ENCODE data around the gene PSME2. TPM values are rescaled to one million over a fixed set of nuclear protein-coding genes. Genes with fewer than 3 reads are reported as not detected.

Gene PSME2
- total RNA-seq, 4 donors from 2014 or later = 31.3 to 66.6 (median 47.5) TPM

GRCh38 chr14:24187539-24187915, 41.1 kb upstream of the PSME2 start:
- H3K36me3 ChIP-seq = peaks cover 45 to 50% of the 10 kb centered on the region in 2 donors
- H3K27ac ChIP-seq = no peak overlapping the region
- H3K4me1 ChIP-seq = peaks cover 8 to 13% of the 10 kb centered on the region in 2 donors
- TF ChIP-seq POLR2A (IDR thresholded peaks at IDR 0.05) = no peak
- no peak for TF ChIP-seq CTCF (IDR thresholded peaks at IDR 0.05)
- H3K9me3 ChIP-seq = no peaks in the 10 kb centered on the region
- 79 to 89% methylated on average over 2 of the region's 2 CpGs for WGBS, 2 donors
- intact Hi-C loops (cut with DNase I) = no loop called here
- H3K27me3 ChIP-seq = no peaks in the 10 kb centered on the region
- no peak for DNase-seq
- H3K4me3 ChIP-seq (replicated peaks in 1 of 3) = peak overlapping the region in 1 of 3 donors; percentile 43

GRCh38 chr14:24186831-24187538, 40.6 kb upstream of the PSME2 start:
- Histone ChIP-seq H3K9me3 (no peaks in the 10 kb centered on the region), H3K27ac (no peak overlapping the region), H3K4me1 (peaks cover 8 to 13% of the 10 kb centered on the region in 2 donors), H3K36me3 (peaks cover 39 to 45% of the 10 kb centered on the region in 2 donors), H3K27me3 (no peaks in the 10 kb centered on the region), H3K4me3 (replicated peaks in 1 of 3) (no peak overlapping the region)
- intact Hi-C loops (cut with DNase I) = no loop called here
- WGBS, 2 donors = 91 to 96% methylated on average over 9 to 10 of the region's 10 CpGs
- no peak for DNase-seq
- no peak for TF ChIP-seq POLR2A (IDR thresholded peaks at IDR 0.05)
- TF ChIP-seq CTCF (IDR thresholded peaks at IDR 0.05) = no peak

- intact Hi-C loops (cut with DNase I) = no loop called here
- no peaks in the 10 kb centered on the region for H3K9me3 ChIP-seq
- WGBS, 2 donors = 94 to 98% methylated on average over 10 to 11 of the region's 11 CpGs
- no peak overlapping the region for H3K4me3 ChIP-seq (replicated peaks in 1 of 3)
- no peaks in the 10 kb centered on the region for H3K27me3 ChIP-seq
- peaks cover 8 to 13% of the 10 kb centered on the region in 2 donors for H3K4me1 ChIP-seq
- TF ChIP-seq POLR2A (IDR thresholded peaks at IDR 0.05) (no peak), CTCF (IDR thresholded peaks at IDR 0.05) (no peak)
- peaks cover 32 to 46% of the 10 kb centered on the region in 2 donors for H3K36me3 ChIP-seq
- H3K27ac ChIP-seq = no peak overlapping the region
- no peak for DNase-seq
Observed at GRCh38 chr14:24185741-24186140, 39.3 kb upstream of the PSME2 start.

GRCh38 chr14:24185026-24185425, 38.6 kb upstream of the PSME2 start:
- Histone ChIP-seq H3K27me3 (no peaks in the 10 kb centered on the region), H3K9me3 (no peaks in the 10 kb centered on the region), H3K4me3 (replicated peaks in 1 of 3) (no peak overlapping the region), H3K27ac (no peak overlapping the region), H3K4me1 (peaks cover 8 to 20% of the 10 kb centered on the region in 2 donors), H3K36me3 (peaks cover 36 to 47% of the 10 kb centered on the region in 2 donors)
- WGBS, 2 donors = 96 to 99% methylated on average over 7 of the region's 7 CpGs
- DNase-seq = no peak
- TF ChIP-seq POLR2A (IDR thresholded peaks at IDR 0.05) (no peak), CTCF (IDR thresholded peaks at IDR 0.05) (no peak)
- intact Hi-C loops (cut with DNase I) = no loop called here

- Histone ChIP-seq H3K36me3 (peaks cover 36 to 47% of the 10 kb centered on the region in 2 donors), H3K9me3 (no peaks in the 10 kb centered on the region), H3K27me3 (no peaks in the 10 kb centered on the region), H3K4me3 (replicated peaks in 1 of 3) (no peak overlapping the region), H3K27ac (no peak overlapping the region), H3K4me1 (peaks cover 8 to 27% of the 10 kb centered on the region in 2 donors)
- DNase-seq = no peak
- 84 to 91% methylated on average over 6 to 17 of the region's 19 CpGs for WGBS, 2 donors
- intact Hi-C loops (cut with DNase I) = no loop called here
- TF ChIP-seq POLR2A (IDR thresholded peaks at IDR 0.05) (no peak), CTCF (IDR thresholded peaks at IDR 0.05) (no peak)
Observed at GRCh38 chr14:24184104-24184970, 37.9 kb upstream of the PSME2 start.
